Keratinocyte (primary cell): Measurements from ENCODE around the gene PRG3. TPM values are rescaled to one million over a fixed set of nuclear protein-coding genes. Genes with fewer than 3 reads are reported as not detected.

Source experiments
- DNase-seq: peaks from one replicate; pipeline ENCODE4 v3.0.0-alpha.2; 2011; ENCODE audit warnings: low read depth, missing footprints, low spot score
- FAIRE-seq: peaks from 2 replicates; lab custom pipeline; 2011; peaks lifted over from hg19 to GRCh38; lab: Jason Lieb, UNC
- H2AFZ ChIP-seq: 2 replicates; pipeline ENCODE4 v1.6.0; 2012; ENCODE audit warnings: low read length, control low read depth, inconsistent platforms; ENCODE audit not compliant: control insufficient read depth
- H3K27ac ChIP-seq: 2 replicates; pipeline ENCODE4 v1.5.1; 2011; ENCODE audit warnings: low read length; ENCODE audit not compliant: control insufficient read depth, insufficient read depth
- H3K27me3 ChIP-seq: 3 replicates; pipeline ENCODE4 v1.6.0; 2011; ENCODE audit warnings: low read length; ENCODE audit not compliant: control insufficient read depth, insufficient read depth; ENCODE audit errors: extremely low read depth
- H3K36me3 ChIP-seq, 2 experiments: 2 replicates in 1 of 2; 3 replicates in 1 of 2; pipeline ENCODE4 v1.5.1; 2011; ENCODE audit warnings: low read length in 2 of 2, mild to moderate bottlenecking in 1 of 2; ENCODE audit not compliant: control insufficient read depth in 2 of 2, insufficient read depth in 2 of 2; ENCODE audit errors: extremely low read depth in 1 of 2
- H3K4me1 ChIP-seq: 3 replicates; pipeline ENCODE4 v1.5.1; 2011; ENCODE audit warnings: low read length; ENCODE audit not compliant: control insufficient read depth, insufficient read depth; ENCODE audit errors: extremely low read depth
- H3K4me2 ChIP-seq: 3 replicates; pipeline ENCODE4 v1.6.0; 2011; ENCODE audit warnings: low read depth, low read length; ENCODE audit not compliant: control insufficient read depth, insufficient read depth; ENCODE audit errors: extremely low read depth
- H3K4me3 ChIP-seq, 3 experiments: fragments of 200-600 bp in 1 of 3; sonication (generic) in 1 of 3; 2 replicates in 2 of 3; 3 replicates in 1 of 3; pipeline ENCODE4 v1.5.1; 2011 to 2016; ENCODE audit warnings: low read length in 3 of 3, mild to moderate bottlenecking in 3 of 3, control low read depth in 2 of 3, inconsistent platforms in 1 of 3, low read depth in 1 of 3, mixed read lengths in 1 of 3, mixed run types in 1 of 3, moderate library complexity in 1 of 3; ENCODE audit not compliant: control insufficient read depth in 2 of 3, insufficient read depth in 2 of 3; ENCODE audit errors: extremely low read depth in 1 of 3
- H3K79me2 ChIP-seq: 2 replicates; pipeline ENCODE4 v1.6.0; 2012; ENCODE audit warnings: low read length; ENCODE audit not compliant: control insufficient read depth, insufficient read depth
- H3K9ac ChIP-seq: 3 replicates; pipeline ENCODE4 v1.6.0; 2011; ENCODE audit warnings: low read length; ENCODE audit not compliant: control insufficient read depth, insufficient read depth; ENCODE audit errors: extremely low read depth
- H3K9me1 ChIP-seq: 3 replicates; pipeline ENCODE4 v1.6.0; 2011; ENCODE audit warnings: low read length; ENCODE audit not compliant: control insufficient read depth, insufficient read depth; ENCODE audit errors: extremely low read depth
- H3K9me3 ChIP-seq: 2 replicates; pipeline ENCODE4 v1.5.1; 2012; ENCODE audit warnings: low read depth, low read length; ENCODE audit not compliant: control insufficient read depth
- H4K20me1 ChIP-seq: 3 replicates; pipeline ENCODE4 v1.6.0; 2011; ENCODE audit warnings: low read length; ENCODE audit not compliant: control insufficient read depth, insufficient read depth; ENCODE audit errors: extremely low read depth
- EZH2 ChIP-seq: IDR thresholded peaks from one replicate; pipeline ENCODE4 v1.6.1; 2012; ENCODE audit warnings: inconsistent platforms, mild to moderate bottlenecking, low read length, moderate library complexity
- dilution Hi-C: fragments of 300-500 bp; cut with MboI; formaldehyde crosslinking; loops from one replicate; pipeline ENCODE4 v1.7.0; 2020; ENCODE audit warnings: low sequenced_read_pairs; ENCODE audit not compliant: extremely low pct_ligation_motif_present
- polyA plus RNA-seq, 5 experiments: library from polyadenylated mRNA; depleted of rRNA in 3 of 5; stranded (reverse) in 3 of 5; stranded (forward) in 1 of 5; unstranded in 1 of 5; fragments of >200 nt; gene quantifications; 1 replicate in 1 of 5; 2 replicates in 3 of 5; 3 replicates in 1 of 5; pipeline versions ENCODE4 v1.2.1 to v1.2.3, GENCODE V29; 2011 to 2012; ENCODE audit warnings: missing spikeins in 2 of 5, low read depth in 1 of 5, low replicate concordance in 1 of 5
- TF ChIP-seq, protein P1 (sequence below), 3 experiments: IDR thresholded peaks in 1 of 3; conservative IDR thresholded peaks in 1 of 3; optimal IDR thresholded peaks in 1 of 3; 2 replicates in 2 of 3; 3 replicates in 1 of 3; pipeline versions ENCODE3 to v1.5.1; 2011; ENCODE audit warnings: low read length in 3 of 3, mild to moderate bottlenecking in 3 of 3, moderate library complexity in 2 of 3, control low read depth in 1 of 3, inconsistent platforms in 1 of 3; ENCODE audit not compliant: insufficient read depth in 2 of 3; ENCODE audit errors: extremely low read depth in 1 of 3

PRG3 gene
- polyA plus RNA-seq, 1 donor (not counting 4 experiments of a cell fraction or from before 2014, with no cell fraction given) = not detected

GRCh38 chr11:57414612-57415212 lies 33.8 kb upstream of the PRG3 start:
- H3K9me1 ChIP-seq = no peaks in the 10 kb centered on the region
- H3K4me1 ChIP-seq = no peaks in the 10 kb centered on the region
- H3K9ac ChIP-seq = no peak overlapping the region
- peaks cover 8% of the 10 kb centered on the region for H4K20me1 ChIP-seq
- H3K27me3 ChIP-seq = no peaks in the 10 kb centered on the region
- peaks cover 7% of the 10 kb centered on the region for H3K79me2 ChIP-seq
- H3K36me3 ChIP-seq = peaks cover 24 to 57% of the 10 kb centered on the region in 2 experiments
- no peak overlapping the region for H3K27ac ChIP-seq
- DNase-seq = no peak
- H3K4me3 ChIP-seq = no peak overlapping the region
- H3K4me2 ChIP-seq = no peak overlapping the region
- no peaks in the 10 kb centered on the region for H3K9me3 ChIP-seq
- TF ChIP-seq, protein P1, sequence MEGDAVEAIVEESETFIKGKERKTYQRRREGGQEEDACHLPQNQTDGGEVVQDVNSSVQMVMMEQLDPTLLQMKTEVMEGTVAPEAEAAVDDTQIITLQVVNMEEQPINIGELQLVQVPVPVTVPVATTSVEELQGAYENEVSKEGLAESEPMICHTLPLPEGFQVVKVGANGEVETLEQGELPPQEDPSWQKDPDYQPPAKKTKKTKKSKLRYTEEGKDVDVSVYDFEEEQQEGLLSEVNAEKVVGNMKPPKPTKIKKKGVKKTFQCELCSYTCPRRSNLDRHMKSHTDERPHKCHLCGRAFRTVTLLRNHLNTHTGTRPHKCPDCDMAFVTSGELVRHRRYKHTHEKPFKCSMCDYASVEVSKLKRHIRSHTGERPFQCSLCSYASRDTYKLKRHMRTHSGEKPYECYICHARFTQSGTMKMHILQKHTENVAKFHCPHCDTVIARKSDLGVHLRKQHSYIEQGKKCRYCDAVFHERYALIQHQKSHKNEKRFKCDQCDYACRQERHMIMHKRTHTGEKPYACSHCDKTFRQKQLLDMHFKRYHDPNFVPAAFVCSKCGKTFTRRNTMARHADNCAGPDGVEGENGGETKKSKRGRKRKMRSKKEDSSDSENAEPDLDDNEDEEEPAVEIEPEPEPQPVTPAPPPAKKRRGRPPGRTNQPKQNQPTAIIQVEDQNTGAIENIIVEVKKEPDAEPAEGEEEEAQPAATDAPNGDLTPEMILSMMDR (optimal IDR thresholded peaks at IDR 0.05 in 1 of 3, IDR thresholded peaks at IDR 0.05 in 1 of 3, conservative IDR thresholded peaks at IDR 0.05 in 1 of 3; ENCODE audit: extremely low read depth in 1 of 3, insufficient read depth in 2 of 3, low read length in 3 of 3) = no peak
- TF ChIP-seq EZH2 = no peak
- H2AFZ ChIP-seq = no peak overlapping the region
- FAIRE-seq = no peak
- dilution Hi-C loops = no loop called here

DNA sequence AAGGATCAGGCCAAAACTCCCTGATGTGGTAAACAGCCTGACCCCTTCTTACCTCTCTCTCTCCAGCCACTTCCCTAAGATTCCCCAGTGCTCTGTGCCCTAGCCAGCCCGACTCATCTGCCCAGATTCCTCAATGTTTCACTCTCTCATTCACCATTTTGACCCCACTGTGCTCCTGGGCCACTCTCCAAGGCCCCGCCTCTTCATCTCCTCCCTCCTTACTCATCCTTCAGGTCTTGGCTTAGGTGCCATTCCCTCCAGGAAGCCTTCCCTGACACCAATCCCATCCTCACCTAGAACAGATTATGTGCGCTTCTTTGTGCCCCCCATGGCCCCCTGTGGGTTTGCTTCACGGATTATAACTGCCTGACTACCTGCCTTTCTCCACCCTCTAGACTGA lies 32.7 kb upstream of the PRG3 start:
- H3K4me3 ChIP-seq = no peak overlapping the region
- H3K4me1 ChIP-seq = no peaks in the 10 kb centered on the region
- FAIRE-seq (no peak), DNase-seq (no peak)
- H3K9me3 ChIP-seq = no peaks in the 10 kb centered on the region
- H2AFZ ChIP-seq = no peak overlapping the region
- dilution Hi-C loops = no loop called here
- H3K36me3 ChIP-seq = peaks cover 28 to 59% of the 10 kb centered on the region in 2 experiments
- no peak overlapping the region for H3K9ac ChIP-seq
- H3K79me2 ChIP-seq = peaks cover 5% of the 10 kb centered on the region
- no peak overlapping the region for H3K4me2 ChIP-seq
- H3K9me1 ChIP-seq = no peaks in the 10 kb centered on the region
- no peak overlapping the region for H3K27ac ChIP-seq
- peaks cover 8% of the 10 kb centered on the region for H4K20me1 ChIP-seq
- no peaks in the 10 kb centered on the region for H3K27me3 ChIP-seq
- TF ChIP-seq, protein P1 (optimal IDR thresholded peaks at IDR 0.05 in 1 of 3, IDR thresholded peaks at IDR 0.05 in 1 of 3, conservative IDR thresholded peaks at IDR 0.05 in 1 of 3; ENCODE audit: extremely low read depth in 1 of 3, insufficient read depth in 2 of 3, low read length in 3 of 3) = no peak
- no peak for TF ChIP-seq EZH2
